ENCODE results near the gene PRR7. TPM values are rescaled to one million over a fixed set of nuclear protein-coding genes. Genes with fewer than 3 reads are reported as not detected.

The PRR7 gene
- total RNA-seq, 1 experiment from 2014 or later, result 4.7 TPM

GRCh38 chr5:177425801-177426565 lies 20.6 kb upstream of the PRR7 start:
- peak overlapping the region; percentile 92 for H3K4me3 Mint-ChIP-seq (ENCODE audit: unreplicated experiment)
- DNase-seq, result peak; percentile 100
- H3K4me3 ChIP-seq (ENCODE audit: low read depth, low read length), result peak overlapping the region; percentile 59
- H3K9me3 ChIP-seq, result no peaks in the 10 kb centered on the region
- H3K4me1 Mint-ChIP-seq (ENCODE audit: low read depth, unreplicated experiment), result peaks cover 12% of the 10 kb centered on the region
- TSS peak; percentile 96 for BruUV-seq (replicated peaks)
- peak overlapping the region; percentile 99 for H3K27ac Mint-ChIP-seq (ENCODE audit: unreplicated experiment)
- H3K4me1 ChIP-seq, result peaks cover 15% of the 10 kb centered on the region
- H3K27me3 ChIP-seq (replicated peaks; ENCODE audit: control insufficient read depth, insufficient read depth, low read length), result no peaks in the 10 kb centered on the region
- intact Hi-C loops (cut with micrococcal nuclease; ENCODE audit: unreplicated experiment), result loop anchor here (1.0 to 2.0 kb wide), 4 partner anchors 21 to 71 kb away; partner anchors contain the start of genes PDLIM7 and PRR7
- TF ChIP-seq CTCF (IDR thresholded peaks at IDR 0.05; ENCODE audit: insufficient read depth in 1 of 2, low read depth in 1 of 2, low read length in 1 of 2, severe bottlenecking in 1 of 2, unreplicated experiment in 1 of 2), result no peak
- H3K36me3 ChIP-seq (ENCODE audit: control insufficient read depth, insufficient read depth, low read length), result peaks cover 2% of the 10 kb centered on the region; the same call in 1 of the 2 replicates
- ChIA-PET CTCF (interaction anchor here (0.5 to 2.7 kb wide), 17 partner anchors 10 to 1899 kb away, joined by 3 to 47 read pairs (median 6); partner anchors contain the start of genes FGFR4 and TSPAN17), POLR2A (interaction anchor here (0.6 to 2.1 kb wide), 22 partner anchors 9 to 978 kb away, joined by 3 to 43 read pairs (median 5); partner anchors contain the start of genes LMAN2, MXD3, PDLIM7 and PRELID1)
- H3K9me3 Mint-ChIP-seq (ENCODE audit: unreplicated experiment), result no peaks in the 10 kb centered on the region
- peaks cover 18% of the 10 kb centered on the region for H3K36me3 Mint-ChIP-seq (ENCODE audit: insufficient read depth, unreplicated experiment)
- H3K27me3 Mint-ChIP-seq (ENCODE audit: insufficient read depth, unreplicated experiment), result no peaks in the 10 kb centered on the region

- H3K9me3 Mint-ChIP-seq (ENCODE audit: unreplicated experiment), result no peaks in the 10 kb centered on the region
- peaks cover 2% of the 10 kb centered on the region; the same call in 1 of the 2 replicates for H3K36me3 ChIP-seq (ENCODE audit: control insufficient read depth, insufficient read depth, low read length)
- peak within 1 kb of the TSS; percentile 92 for H3K4me3 Mint-ChIP-seq (ENCODE audit: unreplicated experiment)
- no TSS peak for BruUV-seq (replicated peaks)
- H3K4me1 ChIP-seq, result peaks cover 15% of the 10 kb centered on the region
- DNase-seq, result peak; percentile 41 to 54
- H3K27me3 Mint-ChIP-seq (ENCODE audit: insufficient read depth, unreplicated experiment), result no peaks in the 10 kb centered on the region
- no peak for TF ChIP-seq CTCF (IDR thresholded peaks at IDR 0.05; ENCODE audit: insufficient read depth in 1 of 2, low read depth in 1 of 2, low read length in 1 of 2, severe bottlenecking in 1 of 2, unreplicated experiment in 1 of 2)
- H3K27ac Mint-ChIP-seq (ENCODE audit: unreplicated experiment), result peak within 1 kb of the TSS; percentile 99
- POLR2A ChIA-PET, result interaction anchor here (0.6 to 2.1 kb wide), 21 partner anchors 8 to 979 kb away, joined by 3 to 43 read pairs (median 5); partner anchors contain the start of genes LMAN2, MXD3, PDLIM7 and PRELID1
- H3K4me1 Mint-ChIP-seq (ENCODE audit: low read depth, unreplicated experiment), result peaks cover 12% of the 10 kb centered on the region
- peaks cover 18% of the 10 kb centered on the region for H3K36me3 Mint-ChIP-seq (ENCODE audit: insufficient read depth, unreplicated experiment)
- H3K4me3 ChIP-seq (ENCODE audit: low read depth, low read length), result peak within 1 kb of the TSS; percentile 97
- H3K27me3 ChIP-seq (replicated peaks; ENCODE audit: control insufficient read depth, insufficient read depth, low read length), result no peaks in the 10 kb centered on the region
- CTCF ChIA-PET, result interaction anchor here (0.5 to 2.7 kb wide), 18 partner anchors 10 to 1900 kb away, joined by 3 to 47 read pairs (median 6); partner anchors contain the start of genes FGFR4 and TSPAN17
- H3K9me3 ChIP-seq, result no peaks in the 10 kb centered on the region
- intact Hi-C loops (cut with micrococcal nuclease; ENCODE audit: unreplicated experiment), result loop anchor here (1.0 to 2.0 kb wide), 4 partner anchors 20 to 71 kb away; partner anchors contain the start of genes PDLIM7 and PRR7
Observed at GRCh38 chr5:177426566-177427210, 19.9 kb upstream of the PRR7 start, which contains the start of gene GRK6. Gene GRK6 (plus strand): TSS chr5:177426676. CDS start chr5:177426846, 170 bp downstream.
